Natural killer cell (primary cell): ENCODE measurements around the gene FREM1. TPM values are rescaled to one million over a fixed set of nuclear protein-coding genes. Genes with fewer than 3 reads are reported as not detected.

ENCODE experiments used
- ATAC-seq, 3 donors: fragments of 150-1000 bp in 2 of 3; fragments of 200-7000 bp in 1 of 3; cut with Tn5 transposase; 1 replicate in 1 of 3; 2 replicates in 2 of 3; pipeline ENCODE4 v1.10.0; 2021; ENCODE audit warnings: mild to moderate bottlenecking in 2 of 3, moderate library complexity in 2 of 3
- DNase-seq, 2 donors: peaks; one replicate each; pipeline versions ENCODE4 v3.0.0 to v3.0.0-alpha.2; 2013 to 2021; ENCODE audit warnings: mixed read lengths in 1 of 2
- H3K27ac ChIP-seq: one replicate; pipeline ENCODE4 v1.5.1; 2013; ENCODE audit warnings: mild to moderate bottlenecking, low read length
- H3K27me3 ChIP-seq: one replicate; pipeline ENCODE4 v1.6.1; 2013; ENCODE audit warnings: low read length; ENCODE audit not compliant: control insufficient read depth, insufficient read depth
- H3K36me3 ChIP-seq: one replicate; pipeline ENCODE4 v1.6.1; 2013; ENCODE audit warnings: low read length; ENCODE audit not compliant: control insufficient read depth, insufficient read depth
- H3K4me1 ChIP-seq: one replicate; pipeline ENCODE4 v1.6.1; 2013; ENCODE audit warnings: low read length; ENCODE audit not compliant: control insufficient read depth, insufficient read depth
- H3K4me3 ChIP-seq: one replicate; pipeline ENCODE4 v1.5.1; 2013; ENCODE audit warnings: low read length
- H3K9me3 ChIP-seq: one replicate; pipeline ENCODE4 v1.6.1; 2013; ENCODE audit warnings: low read length; ENCODE audit not compliant: control insufficient read depth, insufficient read depth
- H3K27ac Mint-ChIP-seq, 2 donors: one replicate each; pipeline ENCODE4 v1.8.0; 2022; ENCODE audit warnings: mild to moderate bottlenecking in 2 of 2, mixed read lengths in 2 of 2, moderate library complexity in 1 of 2
- H3K27me3 Mint-ChIP-seq, 2 donors: one replicate each; pipeline ENCODE4 v1.8.0; 2022; ENCODE audit warnings: low read depth in 2 of 2, mixed read lengths in 2 of 2
- H3K36me3 Mint-ChIP-seq: one replicate; pipeline ENCODE4 v1.8.0; 2022; ENCODE audit warnings: mixed read lengths
- H3K4me1 Mint-ChIP-seq, 2 donors: one replicate each; pipeline ENCODE4 v1.8.0; 2022; ENCODE audit warnings: mixed read lengths in 2 of 2
- H3K4me3 Mint-ChIP-seq: one replicate; pipeline ENCODE4 v1.8.0; 2022; ENCODE audit warnings: mild to moderate bottlenecking, moderate library complexity, mixed read lengths
- H3K9me3 Mint-ChIP-seq, 2 donors: one replicate each; pipeline ENCODE4 v1.8.0; 2022; ENCODE audit warnings: mixed read lengths in 2 of 2
- WGBS: methylation state at CpG from one replicate; pipeline ENCODE4 v1.1.7; 2013; ENCODE audit warnings: missing lambda C conversion rate; ENCODE audit not compliant: insufficient coverage; 5-methylcytosine and 5-hydroxymethylcytosine counted together
- intact Hi-C: fragments of 100-400 bp; cut with micrococcal nuclease; formaldehyde crosslinking; loops from one replicate; pipeline ENCODE4 v1.14.2; 2022
- total RNA-seq, 4 donors: library from RNA; stranded (reverse); fragments of 120-200 nt in 1 of 4; gene quantifications; one replicate each; pipeline versions ENCODE4 v1.2.3 to v1.2.4, GENCODE V29; 2013 to 2022
- TF ChIP-seq, protein P1 (sequence below): fragments of 200-600 bp; IDR thresholded peaks from one replicate; pipeline ENCODE4 v1.8.0; 2022; ENCODE audit warnings: antibody characterized with exemption

FREM1 gene
- total RNA-seq, 3 donors from 2014 or later (not counting 1 experiment from before 2014, with no cell fraction given): 0.05 TPM; not detected in 2

DNA sequence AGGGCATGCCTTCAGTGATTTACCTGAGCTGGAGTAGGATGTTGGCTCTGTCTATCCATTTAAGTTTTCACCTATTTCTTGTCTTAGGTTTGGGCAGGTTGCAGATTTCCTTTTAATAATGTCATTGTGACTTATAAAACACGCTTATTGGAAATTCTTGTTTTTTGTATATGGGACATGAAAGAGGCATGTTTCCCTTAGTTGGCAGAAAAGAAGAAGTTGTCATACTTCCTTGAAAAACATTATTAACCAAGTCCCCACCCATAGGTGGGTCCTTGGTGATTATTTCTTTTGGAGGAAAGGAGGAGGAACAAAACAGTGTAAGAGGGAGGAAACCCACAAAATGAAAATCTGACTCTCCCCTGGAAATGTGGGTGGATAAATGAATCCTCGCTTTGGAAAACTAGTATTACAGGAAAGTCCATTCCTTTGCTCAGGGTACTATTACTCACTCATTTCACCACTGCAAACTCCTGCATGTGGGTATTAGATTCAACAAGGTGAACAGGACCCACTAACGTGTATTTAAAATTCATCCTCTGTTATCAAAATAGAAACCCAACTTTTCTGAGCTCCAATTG lies 197.0 kb downstream of the FREM1 start:
- Histone ChIP-seq H3K36me3 (no peaks in the 10 kb centered on the region), H3K27ac (no peak overlapping the region), H3K4me1 (no peaks in the 10 kb centered on the region), H3K27me3 (no peaks in the 10 kb centered on the region), H3K9me3 (no peaks in the 10 kb centered on the region), H3K4me3 (no peak overlapping the region)
- WGBS: 96% methylated on average over 2 of the region's 3 CpGs
- intact Hi-C loops: no loop called here
- no peak overlapping the region for H3K4me3 Mint-ChIP-seq
- TF ChIP-seq, protein P1, sequence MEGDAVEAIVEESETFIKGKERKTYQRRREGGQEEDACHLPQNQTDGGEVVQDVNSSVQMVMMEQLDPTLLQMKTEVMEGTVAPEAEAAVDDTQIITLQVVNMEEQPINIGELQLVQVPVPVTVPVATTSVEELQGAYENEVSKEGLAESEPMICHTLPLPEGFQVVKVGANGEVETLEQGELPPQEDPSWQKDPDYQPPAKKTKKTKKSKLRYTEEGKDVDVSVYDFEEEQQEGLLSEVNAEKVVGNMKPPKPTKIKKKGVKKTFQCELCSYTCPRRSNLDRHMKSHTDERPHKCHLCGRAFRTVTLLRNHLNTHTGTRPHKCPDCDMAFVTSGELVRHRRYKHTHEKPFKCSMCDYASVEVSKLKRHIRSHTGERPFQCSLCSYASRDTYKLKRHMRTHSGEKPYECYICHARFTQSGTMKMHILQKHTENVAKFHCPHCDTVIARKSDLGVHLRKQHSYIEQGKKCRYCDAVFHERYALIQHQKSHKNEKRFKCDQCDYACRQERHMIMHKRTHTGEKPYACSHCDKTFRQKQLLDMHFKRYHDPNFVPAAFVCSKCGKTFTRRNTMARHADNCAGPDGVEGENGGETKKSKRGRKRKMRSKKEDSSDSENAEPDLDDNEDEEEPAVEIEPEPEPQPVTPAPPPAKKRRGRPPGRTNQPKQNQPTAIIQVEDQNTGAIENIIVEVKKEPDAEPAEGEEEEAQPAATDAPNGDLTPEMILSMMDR: no peak
- ATAC-seq (no peak), DNase-seq (no peak)
- H3K36me3 Mint-ChIP-seq: peaks cover 11% of the 10 kb centered on the region
- peaks cover 4 to 6% of the 10 kb centered on the region in 2 donors for H3K9me3 Mint-ChIP-seq
- peaks cover 0 to 6% of the 10 kb centered on the region in 2 donors for H3K4me1 Mint-ChIP-seq
- peaks cover 25 to 36% of the 10 kb centered on the region in 2 donors for H3K27me3 Mint-ChIP-seq
- H3K27ac Mint-ChIP-seq: no peak overlapping the region

DNA sequence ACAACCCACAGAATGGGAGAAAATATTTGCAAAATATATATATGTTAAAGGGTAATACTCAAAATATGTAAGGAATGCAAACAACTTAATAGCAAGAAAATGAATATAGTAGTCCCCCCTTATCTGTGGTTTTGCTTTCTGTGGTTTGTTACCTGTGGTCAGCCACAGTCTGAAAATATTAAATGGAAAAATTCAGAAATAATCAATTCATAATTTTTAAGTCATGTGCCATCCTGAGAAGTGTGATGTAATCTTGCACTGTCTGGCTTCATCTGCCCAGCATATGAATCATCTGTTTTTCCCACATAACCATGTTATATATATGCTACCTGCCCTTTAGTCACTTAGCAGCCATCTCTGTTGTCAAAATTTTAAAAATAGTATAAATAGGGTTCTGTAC lies 199.4 kb downstream of the FREM1 start:
- no peaks in the 10 kb centered on the region for H3K4me1 ChIP-seq
- Mint-ChIP-seq H3K4me1 (peaks cover 0 to 6% of the 10 kb centered on the region in 2 donors), H3K27ac (no peak overlapping the region), H3K27me3 (peaks cover 27 to 39% of the 10 kb centered on the region in 2 donors), H3K4me3 (no peak overlapping the region), H3K36me3 (peaks cover 17% of the 10 kb centered on the region), H3K9me3 (peaks cover 6 to 14% of the 10 kb centered on the region in 2 donors)
- no peak overlapping the region for H3K4me3 ChIP-seq
- H3K27ac ChIP-seq: no peak overlapping the region
- intact Hi-C loops: no loop called here
- ATAC-seq (no peak), DNase-seq (no peak)
- peaks cover 3% of the 10 kb centered on the region for H3K27me3 ChIP-seq
- H3K36me3 ChIP-seq: no peaks in the 10 kb centered on the region
- TF ChIP-seq, protein P1: no peak
- H3K9me3 ChIP-seq: no peaks in the 10 kb centered on the region

DNA sequence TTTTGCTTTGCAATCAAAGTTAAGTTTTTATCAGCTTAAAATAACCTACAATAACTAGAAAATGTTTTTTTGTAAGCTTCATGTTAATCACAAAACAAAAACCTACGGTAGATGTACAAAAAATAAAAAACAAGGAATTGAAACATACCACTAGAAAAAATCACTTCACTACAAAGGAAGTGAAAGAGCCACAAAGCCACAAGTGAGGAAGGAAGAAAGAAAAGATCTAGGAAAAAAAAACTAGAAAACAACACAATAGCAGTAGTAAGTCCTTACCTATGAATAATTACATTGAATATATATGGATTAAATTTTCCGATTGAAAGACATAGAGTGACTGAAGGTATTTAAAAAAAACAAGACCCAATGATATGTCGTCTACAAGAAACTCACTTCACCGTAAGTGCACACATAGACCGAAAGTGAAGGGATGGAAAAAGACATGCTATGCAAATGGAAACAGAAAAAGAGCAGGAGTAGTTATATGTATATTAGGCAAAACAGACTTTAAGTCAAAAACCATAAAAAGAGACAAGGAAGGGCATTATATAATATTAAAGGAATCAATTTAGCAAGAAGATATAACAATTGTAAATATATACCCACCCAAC lies 203.6 kb downstream of the FREM1 start:
- H3K36me3 Mint-ChIP-seq: peaks cover 24% of the 10 kb centered on the region
- Histone ChIP-seq H3K36me3 (no peaks in the 10 kb centered on the region), H3K9me3 (peaks cover 10% of the 10 kb centered on the region), H3K27me3 (peaks cover 3% of the 10 kb centered on the region), H3K27ac (no peak overlapping the region), H3K4me3 (no peak overlapping the region), H3K4me1 (no peaks in the 10 kb centered on the region)
- TF ChIP-seq, protein P1: no peak
- peaks cover 7 to 20% of the 10 kb centered on the region in 2 donors for H3K9me3 Mint-ChIP-seq
- intact Hi-C loops: no loop called here
- no peak overlapping the region for H3K27ac Mint-ChIP-seq
- DNase-seq (no peak), ATAC-seq (no peak)
- H3K27me3 Mint-ChIP-seq: peaks cover 17 to 42% of the 10 kb centered on the region in 2 donors
- no peak overlapping the region for H3K4me3 Mint-ChIP-seq
- WGBS: no CpG with 5 or more reads among the region's 5 CpGs
- peaks cover 0 to 6% of the 10 kb centered on the region in 2 donors for H3K4me1 Mint-ChIP-seq

DNA sequence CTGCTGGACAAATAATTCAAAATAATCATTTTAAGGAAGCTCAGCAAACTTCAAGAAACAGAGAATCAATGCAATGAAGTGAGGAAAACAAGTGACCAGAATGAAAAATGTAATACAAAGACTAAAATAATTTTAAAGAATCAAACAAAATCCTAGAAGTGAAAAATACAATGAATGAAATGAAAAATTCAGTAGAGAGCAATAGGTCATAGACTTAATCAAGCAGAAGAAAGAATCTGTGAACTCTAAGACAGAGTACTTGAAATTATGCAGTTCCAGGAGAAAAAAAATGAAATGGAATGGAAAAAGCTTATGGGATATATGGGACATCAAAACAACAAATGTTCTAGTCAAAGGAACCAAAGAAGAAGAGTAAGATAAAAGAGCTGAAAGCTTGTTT lies 205.1 kb downstream of the FREM1 start:
- no peaks in the 10 kb centered on the region for H3K4me1 ChIP-seq
- DNase-seq (no peak), ATAC-seq (no peak)
- H3K4me3 Mint-ChIP-seq: no peak overlapping the region
- H3K4me1 Mint-ChIP-seq: peaks cover 0 to under 1% of the 10 kb centered on the region in 2 donors
- H3K27ac ChIP-seq: no peak overlapping the region
- peaks cover 10% of the 10 kb centered on the region for H3K9me3 ChIP-seq
- H3K36me3 Mint-ChIP-seq: peaks cover 24% of the 10 kb centered on the region
- H3K27me3 Mint-ChIP-seq: peaks cover 13 to 35% of the 10 kb centered on the region in 2 donors
- TF ChIP-seq, protein P1: no peak
- H3K27ac Mint-ChIP-seq: no peak overlapping the region
- peaks cover 5% of the 10 kb centered on the region for H3K27me3 ChIP-seq
- no peaks in the 10 kb centered on the region for H3K36me3 ChIP-seq
- intact Hi-C loops: no loop called here
- H3K9me3 Mint-ChIP-seq: peaks cover 7 to 19% of the 10 kb centered on the region in 2 donors
- no peak overlapping the region for H3K4me3 ChIP-seq
